HUDEP-2 (cell line): ENCODE measurements around the gene ZKSCAN5.
"Not testable (repeated sequence)": the region's sequence is repeated elsewhere in the genome, so short reads cannot be mapped to it uniquely, and the experiment has no call there.

Experiments
- DNase-seq, 76 experiments: peaks; one replicate each; lab custom pipeline; 2025; ENCODE audit not compliant: unreplicated experiment in 76 of 76; lab: John Stamatoyannopoulos, UW

Gene ZKSCAN5

DNA sequence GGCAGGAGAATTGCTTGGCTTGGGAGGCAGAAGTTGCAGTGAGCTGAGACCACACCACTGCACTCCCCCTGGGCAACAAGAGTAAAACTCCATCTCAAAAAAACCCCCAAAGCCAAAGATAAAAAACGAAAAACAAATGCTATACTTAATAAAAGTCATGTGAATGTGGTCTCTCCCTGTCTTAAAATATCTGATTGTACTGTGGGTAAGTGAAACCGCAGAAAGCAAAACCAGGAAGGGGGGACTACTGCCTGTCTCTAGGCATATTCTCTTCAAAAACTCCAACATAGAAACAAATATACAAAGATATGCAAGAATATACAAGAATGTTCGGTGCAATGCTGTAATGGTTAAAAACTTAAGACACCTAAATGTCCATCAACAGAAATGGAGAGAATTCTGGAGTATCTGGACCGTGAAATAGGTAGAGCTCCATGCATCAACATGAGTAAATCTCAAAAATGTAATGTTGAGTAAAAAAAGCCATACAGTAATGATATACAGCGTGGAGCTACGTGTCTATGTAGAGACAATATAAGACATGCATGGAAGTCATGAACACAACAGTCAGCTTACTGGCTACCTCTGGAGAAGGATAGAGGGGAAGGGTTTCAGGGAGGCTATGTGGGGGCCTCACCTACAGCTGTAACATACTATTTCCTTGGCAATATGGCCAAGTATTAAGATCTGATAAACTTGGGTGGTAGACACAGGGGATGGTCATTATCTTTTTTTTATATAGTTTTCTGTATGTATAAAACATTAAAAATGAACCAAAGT, 6.5 kb upstream of the ZKSCAN5 start:
- no peak for DNase-seq

DNA sequence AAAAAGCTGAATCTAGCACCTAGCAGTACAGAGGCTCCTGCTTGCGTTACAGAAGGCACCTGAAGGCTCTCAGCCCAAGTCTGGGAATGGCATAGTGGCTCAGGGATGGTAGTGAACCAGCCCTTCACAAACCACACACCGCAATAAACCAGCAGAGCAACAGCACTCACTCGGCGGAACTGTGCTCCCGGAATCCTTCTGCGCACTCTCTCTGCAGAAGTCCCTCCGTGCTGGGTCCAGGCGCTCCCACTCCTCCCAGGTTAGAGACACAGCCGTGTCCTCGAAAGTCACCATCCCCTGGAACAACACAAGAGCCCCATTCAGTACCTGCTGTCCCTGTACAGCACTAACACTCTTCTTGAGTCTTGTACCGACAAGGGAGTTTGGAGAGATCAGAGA, 5.9 kb upstream of the ZKSCAN5 start:
- DNase-seq: peak in 1 of 76 experiments; percentile 1

DNA sequence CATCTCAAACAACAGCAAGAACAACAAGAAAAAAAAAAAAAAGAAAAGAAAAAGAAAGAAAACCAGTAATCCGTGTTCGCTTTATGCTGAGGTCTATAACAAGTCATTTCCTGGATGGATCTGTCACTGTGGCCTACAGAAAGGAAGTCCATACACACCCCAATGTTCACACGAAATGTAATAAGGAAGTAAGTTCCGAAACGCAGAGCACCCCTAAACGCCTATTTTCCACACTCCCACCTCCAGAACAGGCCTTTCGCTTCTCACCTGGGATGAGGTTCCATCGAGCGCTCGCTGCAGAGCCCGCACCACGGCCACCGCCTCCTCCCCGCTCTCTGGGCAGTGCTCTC, 5.1 kb upstream of the ZKSCAN5 start:
- no peak for DNase-seq

DNA sequence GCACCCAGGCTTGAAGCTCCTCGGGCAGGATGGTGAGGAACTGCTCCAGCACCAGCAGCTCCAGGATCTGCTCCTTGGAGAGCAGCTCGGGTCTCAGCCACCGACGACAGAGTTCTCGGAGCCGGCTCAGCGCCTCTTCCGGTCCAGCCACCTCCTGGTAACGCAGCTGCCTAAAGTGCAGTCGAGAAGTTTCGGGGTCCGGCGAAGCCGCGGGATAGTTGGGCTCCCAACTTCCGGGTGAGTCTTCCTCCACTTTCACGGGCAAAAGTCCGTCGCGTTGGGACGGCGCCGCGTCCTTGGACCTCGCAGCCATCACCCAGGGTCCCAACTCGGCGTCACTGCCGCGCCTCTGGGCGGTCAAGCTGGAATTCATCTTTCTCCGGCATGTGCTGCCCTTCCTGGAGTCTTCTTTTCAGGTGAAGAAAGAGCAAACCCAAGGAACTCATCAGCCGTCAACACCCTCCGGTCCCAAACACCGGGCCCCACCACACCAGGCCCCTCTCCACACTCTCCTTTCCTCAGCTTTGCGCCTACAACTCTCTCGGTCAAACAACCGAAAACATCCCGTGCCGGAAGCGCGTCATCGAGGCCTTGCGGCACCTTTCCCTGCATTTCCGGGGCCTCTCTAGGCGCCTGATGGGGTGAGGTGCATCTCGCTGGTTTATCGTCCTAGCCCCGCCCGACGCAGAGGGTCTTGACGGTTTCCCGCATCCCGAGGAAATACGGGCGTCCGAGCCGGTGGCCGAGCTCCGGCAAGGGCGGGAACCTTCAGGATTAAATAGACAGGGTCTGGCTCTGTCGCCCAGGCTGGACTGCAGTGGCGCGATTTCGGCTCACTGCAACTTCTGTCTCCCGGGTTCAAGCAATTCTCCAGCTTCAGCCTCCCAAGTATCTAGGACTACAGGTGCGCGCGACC, 4.5 kb upstream of the ZKSCAN5 start, which contains the start of gene ZNF394:
TSS of gene ZNF394 (minus strand) at position 561 of the 916 bp plus-strand sequence. CDS start at position 373, 188 bp downstream.
- DNase-seq: peak in 75 of 76 experiments; percentile 36 to 90 (median 79)

DNA sequence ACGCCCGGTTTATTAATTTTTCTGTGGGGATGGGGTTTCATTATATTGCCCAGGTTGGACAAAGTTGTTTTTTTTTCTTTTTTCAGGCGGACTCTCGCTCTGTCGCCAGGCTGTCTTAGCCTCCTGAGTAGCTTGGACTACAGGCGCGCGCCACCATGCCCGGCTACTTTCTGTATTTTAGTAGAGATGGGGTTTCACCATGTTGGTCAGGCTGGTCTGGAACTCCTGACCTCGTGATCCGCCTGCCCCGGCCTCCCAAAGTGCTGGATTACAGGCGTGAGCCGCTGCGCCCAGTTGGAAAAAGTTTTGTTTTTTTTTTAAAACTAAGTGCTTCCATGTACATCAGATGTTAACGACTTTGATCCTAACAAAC, 3.8 kb upstream of the ZKSCAN5 start:
- no peak for DNase-seq

DNA sequence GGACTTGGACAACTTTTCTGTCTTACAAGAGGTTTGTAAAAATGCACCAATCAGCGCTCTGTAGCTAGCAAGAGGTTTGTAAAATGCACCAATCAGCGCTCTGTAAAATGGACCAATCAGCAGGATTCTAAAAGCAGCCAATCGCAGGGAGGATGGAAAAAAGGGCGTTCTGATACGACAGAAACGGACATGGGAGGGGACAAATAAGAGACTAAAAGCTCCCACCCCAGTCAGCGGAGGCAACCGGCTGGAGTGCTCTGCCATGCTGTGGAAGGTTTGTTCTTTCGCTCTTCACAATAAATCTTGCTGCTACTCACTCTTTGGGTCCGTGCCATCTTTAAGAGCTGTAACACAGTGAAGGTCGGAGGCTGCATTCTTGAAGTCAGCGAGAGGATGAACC, 3.2 kb upstream of the ZKSCAN5 start:
- peak in 1 of 76 experiments; percentile 9 for DNase-seq

DNA sequence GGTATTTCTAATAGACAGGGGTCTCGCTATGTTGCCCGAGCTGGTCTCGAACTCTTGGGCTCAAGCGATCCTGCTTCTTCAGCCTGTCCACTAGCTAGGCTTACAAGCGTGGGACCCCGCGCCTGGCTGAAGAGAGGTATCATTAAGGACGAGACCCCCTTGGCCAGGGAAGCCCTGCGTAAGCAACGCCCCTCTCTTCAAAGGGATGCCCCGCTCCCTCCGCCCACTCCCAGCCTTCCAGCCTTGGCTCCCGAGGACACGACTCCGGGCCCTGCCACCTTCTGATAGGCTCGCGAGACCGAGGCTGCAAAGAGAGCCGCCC, 220 bp upstream of the ZKSCAN5 start:
- DNase-seq: peak in 1 of 76 experiments; percentile 89

DNA sequence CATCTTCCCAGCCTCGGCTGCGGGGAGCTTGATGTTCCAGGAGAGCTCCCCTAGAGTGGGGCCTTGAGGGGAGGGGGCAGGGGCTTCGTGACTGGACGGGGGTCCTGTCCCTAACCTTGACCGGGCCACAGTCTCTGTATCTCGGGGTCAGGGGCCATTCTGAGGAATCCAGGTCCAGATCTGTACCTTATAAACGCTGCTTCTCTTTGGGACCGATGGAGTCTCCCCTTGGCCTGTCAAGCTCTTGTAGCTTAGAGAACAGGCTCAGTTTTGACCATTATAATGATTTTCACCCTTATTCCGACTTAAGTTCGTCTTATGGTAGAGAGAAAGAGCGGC, 831 bp downstream of the ZKSCAN5 start:
- DNase-seq: no peak

DNA sequence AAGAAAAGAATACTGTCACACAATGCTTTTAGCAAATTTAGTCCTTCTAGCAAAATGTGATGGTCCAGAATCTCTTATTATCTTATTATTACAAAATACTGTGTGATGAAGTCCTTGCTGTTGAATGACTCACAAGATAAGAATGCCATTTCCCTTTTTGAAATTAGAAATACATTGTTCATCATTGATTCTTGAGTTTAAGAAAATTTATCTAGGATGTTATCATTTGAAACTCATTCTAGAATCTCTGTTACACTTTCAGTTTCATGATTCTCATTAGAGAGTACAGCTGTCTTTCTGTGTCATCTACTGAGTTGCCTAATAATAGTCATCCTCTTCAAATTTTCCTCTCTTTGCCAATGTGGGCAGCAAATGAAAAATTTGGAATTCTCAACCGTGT, 9.6 kb downstream of the ZKSCAN5 start:
- DNase-seq: no peak

DNA sequence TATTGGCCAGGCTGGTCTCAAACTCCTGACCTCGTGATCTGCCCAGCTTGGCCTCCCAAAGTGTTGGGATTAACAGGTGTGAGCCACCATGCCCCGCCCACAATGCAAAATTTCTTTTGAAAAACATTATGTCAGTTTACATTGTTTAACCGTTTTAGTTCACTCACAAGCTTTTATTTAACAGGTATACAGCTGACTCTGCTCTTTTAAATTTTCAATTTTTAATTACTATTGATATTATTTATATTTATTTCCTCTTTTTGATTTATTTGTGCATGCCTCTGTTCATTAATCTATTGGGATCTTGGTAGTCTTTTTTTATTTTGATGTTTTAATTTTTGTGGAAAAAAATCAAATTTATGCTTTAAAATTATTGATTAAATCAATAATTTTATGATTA, 16.9 kb downstream of the ZKSCAN5 start:
- DNase-seq: no peak

DNA sequence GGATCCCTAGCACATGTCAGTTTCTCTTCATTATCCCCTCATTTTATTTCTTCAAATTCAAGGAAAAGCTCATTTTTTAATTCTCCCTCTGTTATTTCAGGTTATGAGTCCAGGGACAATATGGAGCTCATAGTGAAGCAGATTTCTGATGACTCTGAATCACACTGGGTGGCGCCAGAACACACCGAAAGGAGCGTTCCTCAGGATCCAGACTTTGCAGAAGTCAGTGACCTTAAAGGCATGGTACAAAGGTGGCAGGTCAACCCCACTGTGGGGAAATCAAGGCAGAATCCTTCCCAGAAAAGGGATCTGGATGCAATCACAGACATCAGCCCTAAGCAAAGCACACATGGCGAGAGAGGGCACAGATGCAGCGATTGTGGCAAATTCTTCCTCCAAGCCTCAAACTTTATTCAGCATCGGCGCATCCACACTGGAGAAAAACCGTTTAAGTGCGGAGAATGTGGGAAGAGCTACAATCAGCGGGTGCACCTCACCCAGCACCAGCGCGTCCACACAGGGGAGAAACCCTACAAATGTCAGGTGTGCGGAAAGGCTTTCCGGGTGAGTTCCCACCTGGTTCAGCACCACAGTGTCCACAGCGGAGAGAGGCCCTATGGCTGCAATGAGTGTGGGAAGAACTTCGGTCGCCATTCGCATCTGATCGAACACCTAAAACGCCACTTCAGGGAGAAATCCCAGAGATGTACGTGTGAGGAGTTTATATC, 21.4 kb downstream of the ZKSCAN5 start:
- peak in 5 of 76 experiments; percentile 4 to 14 (median 13) for DNase-seq

DNA sequence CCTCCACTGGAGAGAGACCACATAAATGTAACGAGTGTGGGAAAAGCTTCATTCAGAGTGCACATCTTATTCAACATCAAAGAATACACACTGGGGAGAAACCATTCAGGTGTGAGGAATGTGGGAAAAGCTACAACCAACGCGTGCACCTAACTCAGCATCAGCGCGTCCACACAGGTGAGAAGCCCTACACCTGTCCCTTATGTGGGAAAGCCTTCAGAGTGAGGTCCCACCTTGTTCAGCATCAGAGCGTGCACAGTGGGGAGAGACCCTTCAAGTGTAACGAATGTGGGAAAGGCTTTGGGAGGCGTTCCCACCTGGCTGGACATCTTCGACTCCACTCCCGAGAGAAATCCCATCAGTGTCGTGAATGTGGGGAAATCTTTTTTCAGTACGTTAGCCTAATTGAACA, 26.9 kb downstream of the ZKSCAN5 start:
- DNase-seq: no peak

DNA sequence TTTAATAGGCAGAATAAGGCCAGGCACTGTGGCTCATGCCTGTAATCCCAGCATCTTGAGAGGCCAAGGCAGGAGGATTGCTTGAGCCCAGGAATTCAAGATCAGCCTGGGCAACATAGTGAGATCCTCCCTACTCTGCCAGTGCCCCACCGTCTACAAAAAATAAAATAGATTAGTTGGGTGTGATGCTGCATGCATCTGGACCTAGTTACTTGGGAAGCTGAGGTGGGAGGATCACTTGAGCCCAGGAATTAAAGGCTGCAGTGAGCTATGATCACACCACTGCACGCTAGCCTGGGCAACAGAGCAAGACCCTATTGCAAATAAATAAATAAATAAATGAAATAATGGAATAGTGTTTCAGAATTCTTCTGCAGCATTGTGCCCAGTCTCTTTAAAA, 31.2 kb downstream of the ZKSCAN5 start:
- DNase-seq: no peak

DNA sequence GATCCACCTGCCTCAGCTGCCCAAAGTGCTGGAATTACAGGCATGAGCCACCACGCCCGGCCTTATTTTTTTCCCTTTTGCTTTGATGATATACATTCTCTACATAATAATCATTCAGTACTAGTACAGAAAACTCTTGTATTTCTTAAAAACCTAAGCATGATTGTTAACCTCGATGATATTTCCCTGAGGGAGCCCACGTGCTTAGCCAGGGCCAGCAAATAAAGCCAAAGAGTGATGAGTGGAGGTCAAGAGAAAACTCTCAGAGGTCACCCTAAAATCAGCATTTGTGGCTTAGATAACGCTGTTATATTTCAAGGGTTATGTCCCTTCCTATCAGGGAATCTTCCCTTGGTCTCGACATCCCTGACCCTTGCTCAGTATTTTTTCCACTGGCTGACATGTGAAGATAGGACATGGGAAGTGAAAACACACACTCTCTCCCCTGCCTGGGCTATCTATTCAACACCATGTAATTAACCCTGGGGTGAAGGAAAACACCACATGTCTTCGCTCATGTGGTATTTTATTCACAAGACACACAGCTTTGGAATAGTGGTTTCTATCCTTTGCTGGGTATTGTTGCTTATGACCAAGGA, 34.9 kb downstream of the ZKSCAN5 start:
- DNase-seq: no peak

DNA sequence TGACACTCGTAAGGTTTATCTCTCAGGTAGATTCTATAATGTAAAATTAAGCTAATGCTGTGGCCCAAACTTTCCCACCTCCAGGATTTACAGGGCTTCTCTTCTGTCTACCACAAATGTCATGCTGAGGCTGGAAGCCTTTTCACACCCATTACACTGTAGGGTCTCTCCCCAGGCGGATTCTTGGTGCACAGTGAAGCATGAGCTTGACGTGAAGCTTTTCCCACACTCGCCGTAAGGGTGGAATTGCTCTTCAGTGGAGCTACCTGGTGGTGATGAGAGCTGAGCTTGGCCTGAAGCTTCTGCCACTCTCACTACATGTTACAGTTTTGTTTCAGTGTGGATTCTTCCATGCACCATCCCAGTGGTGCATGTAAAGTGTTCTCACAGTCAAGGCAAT, 36.1 kb downstream of the ZKSCAN5 start:
- no peak for DNase-seq

DNA sequence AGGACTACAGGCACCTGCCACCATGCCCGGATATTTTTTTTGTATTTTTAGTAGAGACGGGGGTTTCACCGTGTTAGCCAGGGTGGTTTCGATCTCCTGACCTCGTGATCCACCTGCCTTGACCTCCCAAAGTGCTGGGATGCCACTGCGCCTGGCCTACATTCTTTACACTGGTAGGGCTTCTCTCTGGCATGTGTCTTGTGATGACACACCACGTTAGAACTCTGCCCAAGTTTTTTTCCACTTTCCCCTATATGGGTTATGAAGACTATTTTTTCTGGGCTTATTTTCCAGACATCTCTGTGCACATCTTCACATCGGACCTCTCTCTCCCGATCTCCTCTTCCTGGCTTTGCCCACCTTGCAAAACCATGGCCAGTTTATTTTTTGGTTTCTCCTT, 36.8 kb downstream of the ZKSCAN5 start:
- DNase-seq: no peak

DNA sequence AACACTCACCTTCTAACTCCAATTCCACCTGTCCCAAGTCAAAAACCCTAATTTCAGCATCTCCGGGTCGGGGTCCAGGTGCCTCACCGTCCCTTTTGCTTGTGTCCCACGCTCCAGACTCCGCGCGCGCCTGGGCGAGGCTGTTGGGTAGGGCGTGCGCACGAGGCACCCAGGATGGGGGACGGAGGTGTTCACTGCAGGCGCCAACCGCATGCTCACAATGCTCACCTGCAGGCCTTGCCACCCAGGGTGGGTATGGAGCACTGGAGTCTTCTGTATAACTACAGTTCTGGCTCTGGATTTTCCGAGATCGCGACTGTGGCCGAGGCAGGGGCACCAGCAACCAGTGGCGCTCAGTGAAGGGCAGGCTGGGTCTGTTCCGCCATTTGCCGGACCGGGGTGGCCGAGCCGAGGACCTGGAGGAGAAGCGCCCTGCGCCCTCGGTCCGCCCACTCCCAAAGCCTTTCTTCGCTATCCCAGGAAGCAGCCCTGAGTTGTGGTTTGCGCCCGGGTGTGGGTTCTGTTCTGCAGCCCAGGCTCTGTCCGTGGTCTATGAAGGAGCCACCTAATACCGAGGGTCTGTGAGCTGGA, 38.7 kb downstream of the ZKSCAN5 start:
- DNase-seq: no peak

DNA sequence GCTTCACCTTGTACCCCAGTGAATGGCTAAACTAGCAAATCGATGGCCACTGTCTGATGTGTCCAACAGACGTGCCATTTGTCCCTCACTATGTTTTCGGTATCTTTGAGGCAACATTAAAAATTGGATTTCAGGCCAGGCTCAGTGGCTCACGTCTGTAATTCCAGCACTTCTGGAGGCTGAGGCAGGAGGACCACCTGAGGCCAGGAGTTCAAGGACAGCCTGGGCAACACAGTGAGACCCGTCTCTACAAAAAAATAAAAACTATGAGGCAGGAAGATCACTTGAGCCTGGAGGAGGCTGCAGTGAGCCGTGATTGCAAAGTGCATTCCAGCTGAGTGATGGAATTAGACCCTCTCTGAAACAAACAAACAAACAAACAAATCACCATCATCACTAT, 39.5 kb downstream of the ZKSCAN5 start:
- no peak for DNase-seq

DNA sequence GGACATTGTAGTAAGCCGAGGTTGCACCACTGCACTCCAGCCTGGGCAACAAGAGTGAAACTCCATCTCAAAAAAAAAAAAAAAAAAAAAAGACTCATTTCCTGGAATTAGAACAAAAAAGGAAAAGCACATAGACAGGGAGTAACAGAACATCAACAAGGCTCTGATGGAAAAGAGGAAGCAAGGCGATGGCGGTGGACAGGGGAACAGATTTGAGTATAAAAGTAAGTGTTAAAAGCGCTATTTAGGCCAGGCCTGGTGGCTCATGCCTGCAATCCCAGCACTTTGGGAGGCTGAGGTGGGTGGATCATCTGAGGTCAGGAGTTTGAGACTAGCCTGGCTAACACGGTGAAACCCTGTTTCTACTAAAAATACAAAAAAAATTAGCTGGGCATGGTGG, 40.8 kb downstream of the ZKSCAN5 start:
- DNase-seq: not testable (repeated sequence)

DNA sequence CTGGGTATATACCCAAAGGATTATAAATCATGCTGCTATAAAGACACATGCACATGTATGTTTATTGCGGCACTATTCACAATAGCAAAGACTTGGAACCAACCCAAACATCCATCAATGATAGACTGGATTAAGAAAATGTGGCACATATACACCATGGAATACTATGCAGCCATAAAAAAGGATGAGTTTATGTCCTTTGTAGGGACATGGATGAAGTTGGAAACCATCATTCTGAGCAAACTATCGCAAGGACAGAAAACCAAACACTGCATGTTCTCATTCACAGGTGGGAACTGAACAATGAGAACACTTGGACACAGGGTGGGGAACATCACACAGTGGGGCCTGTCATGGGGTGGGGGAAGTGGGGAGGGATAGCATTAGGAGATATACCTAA, 45.1 kb downstream of the ZKSCAN5 start:
- not testable (repeated sequence) for DNase-seq

DNA sequence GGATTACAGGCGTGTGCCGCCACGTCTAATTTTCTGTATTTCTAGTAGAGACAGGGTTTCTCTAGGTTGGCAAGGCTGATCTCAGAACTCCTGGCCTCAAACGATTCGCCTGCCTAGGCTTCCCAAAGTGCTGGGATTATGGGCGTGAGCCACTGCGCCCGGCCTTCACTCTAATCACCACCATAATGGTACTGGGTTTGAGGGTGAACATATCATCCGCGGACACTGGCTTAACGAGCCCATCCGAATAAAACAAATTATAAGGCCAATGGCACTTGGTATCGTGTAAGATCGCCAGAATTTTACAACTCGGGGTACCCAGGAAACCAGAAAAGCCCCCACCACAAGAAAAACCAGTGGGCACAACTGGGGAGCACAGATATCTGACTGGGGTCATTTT, 46.9 kb downstream of the ZKSCAN5 start:
- peak in 2 of 76 experiments; percentile 3 to 22 for DNase-seq
